ENCODE data around the gene TINCR.

- TF ChIP-seq CTCF (conservative IDR thresholded peaks at IDR 0.05), result no peak
- no peak for TF ChIP-seq ZFX (IDR thresholded peaks at IDR 0.05)
These were observed 19.9 kb upstream of the TINCR start for GRCh38 chr19:5587661-5588060.
